GM21390 (cell line): ENCODE data around the gene KREMEN2.
"Not testable (repeated sequence)": the region's sequence is repeated elsewhere in the genome, so short reads cannot be mapped to it uniquely, and the experiment has no call there.

Source experiments
- ATAC-seq: cut with Tn5 transposase; IDR thresholded peaks from one replicate; pipeline ENCODE4 v1.9.1; 2021; ENCODE audit not compliant: unreplicated experiment

KREMEN2 gene

GRCh38 chr16:2963723-2964474 is at the start of gene KREMEN2:
KREMEN2 (plus strand) TSS chr16:2964275; CDS start chr16:2964521, 246 bp downstream.
- no peak for ATAC-seq

DNA sequence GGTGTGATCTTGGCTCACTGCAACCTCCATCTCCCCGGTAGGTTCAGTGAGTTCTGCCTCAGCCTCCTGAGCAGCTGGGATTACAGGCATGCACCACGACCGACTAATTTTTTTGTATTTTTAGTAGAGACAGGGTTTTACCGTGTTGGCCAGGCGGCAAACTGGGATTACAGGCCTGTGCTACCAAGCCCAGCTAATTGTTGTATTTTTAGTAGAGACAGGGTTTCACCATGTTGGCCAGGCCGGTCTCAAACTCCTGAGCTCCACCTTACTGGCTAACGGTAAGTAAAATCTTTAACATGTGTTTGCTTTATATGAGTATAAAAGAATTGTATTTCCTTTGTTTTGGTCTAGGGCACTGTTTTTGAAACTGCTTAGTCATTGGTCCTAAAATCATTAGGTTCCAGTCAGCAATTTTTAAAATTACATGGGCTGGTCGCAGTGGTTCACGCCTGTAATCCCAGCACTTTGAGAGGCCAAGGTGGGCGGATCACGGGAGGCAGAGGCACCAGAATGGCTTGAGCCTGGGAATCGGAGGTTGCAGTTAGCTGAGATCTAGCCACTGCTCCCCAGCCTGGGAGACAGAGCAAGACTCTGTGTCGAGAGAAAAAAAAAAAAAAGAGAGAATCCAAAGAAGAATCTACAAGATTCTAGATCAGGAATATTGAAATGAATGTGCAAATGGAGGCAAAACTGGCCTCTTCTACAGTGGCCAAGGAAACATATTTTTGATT is 48.7 kb upstream of the KREMEN2 start:
- ATAC-seq, result no peak

DNA sequence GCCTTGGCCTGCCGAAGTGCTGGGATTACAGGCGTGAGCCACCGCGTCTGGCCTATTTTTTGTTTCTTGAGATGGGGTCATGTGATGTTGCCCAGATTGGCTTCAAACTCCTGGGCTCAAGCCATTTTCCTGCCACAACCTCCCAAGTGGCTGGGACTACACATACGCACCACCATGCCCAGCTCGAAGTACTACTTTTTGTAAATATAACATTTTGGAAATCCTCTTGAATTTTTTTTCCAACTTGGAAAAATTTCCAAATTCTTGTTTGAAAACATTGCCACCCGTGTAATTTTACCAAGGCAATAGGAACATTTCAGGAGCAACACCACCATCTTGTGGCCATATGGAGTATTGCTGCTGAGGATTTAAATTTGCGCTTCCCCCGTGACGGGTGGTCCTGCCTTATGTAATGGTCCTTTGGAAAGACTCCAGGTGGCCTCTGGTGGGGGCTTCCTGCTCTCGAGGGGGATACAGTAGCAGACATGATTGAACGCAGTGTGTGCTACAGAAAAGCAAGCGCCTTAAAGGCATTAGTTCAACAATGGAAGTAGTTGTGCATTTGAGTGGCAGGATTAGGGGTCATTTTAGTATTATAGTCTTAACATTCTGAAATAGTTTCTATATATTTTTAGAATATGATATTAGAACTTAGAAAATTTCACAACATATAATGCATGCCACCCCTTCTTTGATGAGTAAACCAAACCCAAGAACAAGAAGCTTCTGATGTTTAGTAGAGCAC is 44.4 kb upstream of the KREMEN2 start:
- no peak for ATAC-seq

DNA sequence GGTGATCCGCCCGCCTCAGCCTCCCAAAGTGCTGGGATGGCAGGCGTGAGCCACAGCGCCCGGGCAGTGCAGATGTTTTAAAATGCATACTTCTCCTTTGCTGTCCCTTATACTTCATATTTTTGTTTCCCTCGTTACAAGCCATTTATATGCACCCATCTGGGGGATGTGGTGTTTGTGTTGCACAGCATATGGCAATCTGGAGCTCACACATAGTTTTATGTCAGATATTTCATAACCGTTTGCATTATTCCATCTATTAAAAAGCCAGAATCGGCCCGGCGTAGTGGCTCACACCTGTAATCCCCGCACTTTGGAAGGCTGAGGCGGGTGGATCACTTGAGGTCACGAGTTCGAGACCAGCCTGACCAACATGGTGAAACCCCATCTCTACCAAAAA is 40.6 kb upstream of the KREMEN2 start:
- no peak for ATAC-seq

DNA sequence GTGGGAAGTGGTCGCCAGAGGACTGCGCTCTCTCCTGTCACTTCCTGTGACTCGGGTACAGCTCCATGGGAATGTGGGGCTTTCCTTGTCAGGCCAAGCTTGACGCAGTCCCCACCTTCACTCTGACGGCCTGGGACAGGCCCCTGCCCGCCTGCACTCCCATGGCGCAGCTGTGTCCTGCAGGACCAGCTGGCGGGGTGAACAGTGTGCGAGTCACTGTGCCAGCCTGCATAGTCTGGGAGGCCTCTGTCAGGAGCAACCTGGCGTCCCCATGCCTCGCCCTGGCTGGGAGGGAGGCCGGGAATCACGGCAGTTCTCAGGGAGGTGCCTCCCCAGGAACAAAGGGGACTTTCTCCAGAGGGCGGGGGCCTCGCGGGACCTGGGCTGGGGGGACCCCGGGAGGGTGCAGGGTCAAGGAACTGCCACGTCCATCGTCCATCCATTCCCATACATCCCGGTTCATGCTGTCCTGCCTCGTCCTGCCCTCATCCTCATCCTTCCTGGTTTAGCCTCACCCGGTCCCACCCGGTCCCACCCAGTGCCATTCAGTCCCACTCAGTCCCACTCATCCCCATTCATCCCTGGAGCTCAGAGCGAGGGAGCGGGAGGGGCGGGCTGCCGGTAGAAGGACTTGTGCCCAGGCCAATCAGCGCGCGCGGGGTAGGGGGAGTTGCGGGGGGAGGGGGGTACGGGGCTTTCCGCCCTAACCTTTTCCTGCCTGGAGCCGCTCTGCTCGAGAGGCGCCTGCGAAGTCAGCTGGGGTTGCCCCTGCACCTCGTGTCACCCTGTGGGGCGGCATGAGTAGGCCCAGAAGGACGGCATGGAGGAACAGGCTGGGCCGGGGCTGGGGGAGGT is 38.9 kb upstream of the KREMEN2 start:
- ATAC-seq, result no peak

GRCh38 chr16:2925951-2926649 is 38.0 kb upstream of the KREMEN2 start:
- ATAC-seq, result no peak

DNA sequence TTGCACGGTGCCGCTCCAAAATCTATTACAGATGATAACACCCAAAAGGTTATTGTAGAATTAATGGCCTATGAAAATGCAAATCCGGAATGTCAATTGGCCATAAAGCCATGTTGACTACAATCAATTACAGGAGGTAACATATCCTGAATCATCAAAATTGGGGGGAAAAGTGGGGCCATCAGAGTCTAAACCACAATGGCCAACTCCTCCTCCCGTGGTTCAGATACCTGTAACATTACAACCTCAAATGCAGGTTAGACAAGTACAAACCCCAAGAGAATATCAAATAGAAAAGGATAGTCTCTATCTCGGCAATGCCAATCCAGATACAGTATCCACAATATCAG is 37.5 kb upstream of the KREMEN2 start:
- ATAC-seq, result no peak

GRCh38 chr16:2927010-2927646 is 36.9 kb upstream of the KREMEN2 start:
- ATAC-seq, result no peak

DNA sequence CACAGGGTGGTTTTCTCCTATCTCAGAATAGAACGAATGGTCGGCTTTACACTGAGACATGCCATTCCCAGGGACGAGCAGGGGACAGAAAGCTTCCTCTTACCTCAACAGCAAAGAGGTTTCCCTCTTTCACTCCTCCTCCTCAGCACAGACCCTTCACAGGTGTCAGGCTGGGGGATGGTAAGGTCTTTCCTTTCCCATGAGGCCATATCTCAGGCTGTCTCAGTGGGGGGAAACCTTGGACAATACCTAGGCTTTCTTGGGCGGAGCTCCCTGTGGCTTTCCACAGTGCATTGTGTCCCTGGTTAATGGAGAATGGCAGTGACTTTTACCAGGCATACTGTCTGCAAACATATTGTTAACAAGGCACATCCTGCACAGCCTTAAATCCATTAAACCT is 35.9 kb upstream of the KREMEN2 start:
- ATAC-seq, result not testable (repeated sequence)

- no peak for ATAC-seq
Observed at GRCh38 chr16:2928796-2929195, 35.3 kb upstream of the KREMEN2 start.

- no peak for ATAC-seq
Observed at GRCh38 chr16:2929693-2930092, 34.4 kb upstream of the KREMEN2 start.

- no peak for ATAC-seq
Observed at GRCh38 chr16:2930236-2930635, 33.8 kb upstream of the KREMEN2 start.

GRCh38 chr16:2931231-2931914 is 32.7 kb upstream of the KREMEN2 start:
- not testable (repeated sequence) for ATAC-seq

DNA sequence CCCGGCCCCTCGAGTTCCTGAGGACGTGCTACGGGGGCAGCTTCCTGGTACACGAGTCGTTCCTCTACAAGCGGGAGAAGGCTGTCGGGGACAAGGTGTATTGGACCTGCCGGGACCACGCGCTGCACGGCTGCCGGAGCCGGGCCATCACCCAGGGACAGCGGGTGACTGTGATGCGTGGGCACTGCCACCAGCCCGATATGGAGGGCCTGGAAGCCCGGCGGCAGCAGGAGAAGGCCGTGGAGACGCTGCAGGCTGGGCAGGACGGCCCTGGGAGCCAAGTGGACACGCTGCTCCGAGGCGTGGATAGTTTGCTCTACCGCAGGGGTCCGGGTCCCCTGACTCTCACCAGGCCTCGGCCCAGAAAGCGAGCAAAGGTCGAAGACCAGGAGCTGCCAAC is 30.9 kb upstream of the KREMEN2 start:
- no peak for ATAC-seq

GRCh38 chr16:2933701-2934100 is 30.4 kb upstream of the KREMEN2 start:
- ATAC-seq, result no peak

GRCh38 chr16:2934450-2934849 is 29.6 kb upstream of the KREMEN2 start:
- ATAC-seq, result no peak

GRCh38 chr16:2936436-2937011 is 27.6 kb upstream of the KREMEN2 start:
- no peak for ATAC-seq

DNA sequence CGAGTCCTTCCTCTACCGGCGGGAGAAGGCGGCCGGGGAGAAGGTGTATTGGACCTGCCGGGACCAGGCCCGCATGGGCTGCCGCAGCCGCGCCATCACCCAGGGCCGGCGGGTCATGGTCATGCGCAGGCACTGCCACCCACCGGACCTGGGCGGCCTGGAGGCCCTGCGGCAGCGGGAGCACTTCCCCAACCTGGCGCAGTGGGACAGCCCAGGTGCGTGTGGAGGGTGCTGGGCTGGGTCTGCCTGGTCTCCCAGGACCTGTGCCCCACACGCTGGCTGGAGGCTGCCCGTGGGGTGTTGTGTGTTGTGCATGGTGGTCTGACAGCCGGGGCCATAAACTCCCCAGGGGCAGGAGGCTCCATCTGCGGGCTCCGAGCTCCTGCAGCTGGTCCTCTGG is 26.9 kb upstream of the KREMEN2 start:
- ATAC-seq, result no peak

- no peak for ATAC-seq
Observed at GRCh38 chr16:2938206-2938605, 25.9 kb upstream of the KREMEN2 start.
